GM12878 (cell line): ENCODE results near the gene PPT1. TPM values are rescaled to one million over a fixed set of nuclear protein-coding genes. Genes with fewer than 3 reads are reported as not detected.

Source experiments
- ATAC-seq: fragments of 200-7000 bp; cut with Tn5 transposase; 3 replicates; pipeline ENCODE4 v1.9.1; 2020; ENCODE audit warnings: mild to moderate bottlenecking, moderate library complexity
- BruUV-seq: library from RNA; stranded (reverse); fragments of 400-500 nt; replicated peaks from 2 replicates; lab custom pipeline; 2021; lab: Mats Ljungman, UMichigan
- CTCF ChIA-PET: fragments of 300-600 bp; sonication (Branson Sonifier 250); formaldehyde crosslinking; extraction: SDS; loops from one replicate; lab custom pipeline; 2021; ENCODE audit warnings: inconsistent platforms; lab: Yijun Ruan, JAX
- POLR2A ChIA-PET: fragments of 350-600 bp; formaldehyde crosslinking; extraction: SDS; loops from one replicate; lab custom pipeline; 2021; ENCODE audit warnings: inconsistent platforms; lab: Charles Lee
- RAD21 ChIA-PET: fragments of 300-600 bp; sonication (Branson Sonifier 250); formaldehyde crosslinking; loops from one replicate; lab custom pipeline; 2023; ENCODE audit warnings: antibody characterized with exemption; ENCODE audit not compliant: unreplicated experiment; lab: Charles Lee
- SMC1A ChIA-PET: fragments of 300-600 bp; sonication (Branson Sonifier 250); formaldehyde crosslinking; loops from one replicate; lab custom pipeline; 2023; ENCODE audit not compliant: unreplicated experiment, uncharacterized antibody; lab: Charles Lee
- DNase-seq: peaks from one replicate; pipeline ENCODE4 v3.0.0-alpha.2; 2011; ENCODE audit warnings: low read depth, low spot score
- FAIRE-seq: peaks from 3 replicates; lab custom pipeline; 2011; peaks lifted over from hg19 to GRCh38; lab: Jason Lieb, UNC
- H2AFZ ChIP-seq: 2 replicates; pipeline ENCODE4 v1.6.0; 2011; ENCODE audit warnings: low read depth, low read length, control low read depth; ENCODE audit not compliant: control insufficient read depth
- H3K27ac ChIP-seq: 2 replicates; pipeline ENCODE4 v1.5.1; 2011; ENCODE audit warnings: control low read depth; ENCODE audit not compliant: control insufficient read depth, insufficient read depth
- H3K27me3 ChIP-seq, 2 experiments: replicated peaks in 1 of 2; 2 replicates each; pipeline versions ENCODE4 v1.6.0 to v1.6.1; 2011; ENCODE audit warnings: low read length in 1 of 2; ENCODE audit not compliant: control insufficient read depth in 2 of 2, insufficient read depth in 2 of 2
- H3K36me3 ChIP-seq, 2 experiments: 2 replicates each; pipeline ENCODE4 v1.5.1; 2011; ENCODE audit warnings: low read length in 1 of 2; ENCODE audit not compliant: control insufficient read depth in 2 of 2, insufficient read depth in 2 of 2
- H3K4me1 ChIP-seq: 2 replicates; pipeline ENCODE4 v1.6.1; 2011; ENCODE audit warnings: mild to moderate bottlenecking, low read length, moderate library complexity, mixed read lengths; ENCODE audit not compliant: control insufficient read depth, insufficient read depth
- H3K4me2 ChIP-seq: 2 replicates; pipeline ENCODE4 v1.6.0; 2011; ENCODE audit warnings: control low read depth; ENCODE audit not compliant: control insufficient read depth, insufficient read depth
- H3K4me3 ChIP-seq: fragments of 200-600 bp; sonication (generic); 2 replicates; pipeline ENCODE4 v1.5.1; 2016
- H3K79me2 ChIP-seq: 2 replicates; pipeline ENCODE4 v1.6.0; 2011; ENCODE audit warnings: low read length; ENCODE audit not compliant: control insufficient read depth, insufficient read depth
- H3K9ac ChIP-seq: 2 replicates; pipeline ENCODE4 v1.8.0; 2011; ENCODE audit warnings: low read length, control low read depth, mixed read lengths; ENCODE audit not compliant: control insufficient read depth, insufficient read depth
- H3K9me3 ChIP-seq: replicated peaks from 3 replicates; pipeline ENCODE4 v1.5.1; 2011; ENCODE audit warnings: mild to moderate bottlenecking, low read length; ENCODE audit not compliant: control insufficient read depth, insufficient read depth
- H4K20me1 ChIP-seq: 2 replicates; pipeline ENCODE4 v1.6.0; 2011; ENCODE audit not compliant: control insufficient read depth, insufficient read depth
- CBFB ChIP-seq: IDR thresholded peaks from 2 replicates; pipeline ENCODE4 v1.6.1; 2016; ENCODE audit warnings: antibody characterized with exemption, low read depth
- CHD4 ChIP-seq: fragments of 200-600 bp; sonication (generic); IDR thresholded peaks from 2 replicates; pipeline ENCODE4 v1.6.1; 2016; ENCODE audit warnings: mild to moderate bottlenecking
- E4F1 ChIP-seq: fragments of 450-650 bp; IDR thresholded peaks from 2 replicates; pipeline ENCODE4 v1.6.1; 2018; ENCODE audit warnings: borderline replicate concordance, mild to moderate bottlenecking; ENCODE audit not compliant: partially characterized antibody
- ETV6 ChIP-seq, 2 experiments: fragments of 450-650 bp in 1 of 2; IDR thresholded peaks in 1 of 2; conservative IDR thresholded peaks in 1 of 2; 2 replicates each; pipeline ENCODE4 v1.6.1; 2014; ENCODE audit warnings: antibody characterized with exemption in 1 of 2, borderline replicate concordance in 1 of 2, low read depth in 1 of 2, mild to moderate bottlenecking in 1 of 2, moderate library complexity in 1 of 2
- HDAC2 ChIP-seq: fragments of 200-600 bp; sonication (generic); IDR thresholded peaks from 2 replicates; pipeline ENCODE4 v1.6.1; 2017
- LARP7 ChIP-seq: fragments of 450-650 bp; IDR thresholded peaks from 2 replicates; pipeline ENCODE4 v1.6.1; 2017; ENCODE audit warnings: mild to moderate bottlenecking
- MXI1 ChIP-seq: fragments of 150-350 bp; IDR thresholded peaks from 2 replicates; pipeline ENCODE4 v1.6.1; 2011; ENCODE audit warnings: low read depth, mild to moderate bottlenecking, inconsistent platforms, low read length, improper control_type of control experiment
- NFYA ChIP-seq: IDR thresholded peaks from 2 replicates; pipeline ENCODE4 v1.6.1; 2011; ENCODE audit warnings: low read depth, mild to moderate bottlenecking, low read length, improper control_type of control experiment, borderline replicate concordance
- SKIL ChIP-seq: fragments of 450-650 bp; IDR thresholded peaks from 2 replicates; pipeline ENCODE4 v1.6.1; 2017; ENCODE audit warnings: mild to moderate bottlenecking, low read depth, inconsistent platforms; ENCODE audit not compliant: poor library complexity, severe bottlenecking
- SPI1 ChIP-seq: IDR thresholded peaks from 2 replicates; pipeline ENCODE4 v1.6.1; 2011; ENCODE audit warnings: low read depth, mild to moderate bottlenecking, low read length, moderate library complexity, borderline replicate concordance; ENCODE audit not compliant: insufficient read depth
- STAT3 ChIP-seq: IDR thresholded peaks from 2 replicates; pipeline ENCODE4 v1.6.1; 2011; ENCODE audit warnings: low read depth, low read length, improper control_type of control experiment
- TBL1XR1 ChIP-seq: IDR thresholded peaks from 2 replicates; pipeline ENCODE4 v1.6.1; 2012; ENCODE audit warnings: low read depth, low read length, improper control_type of control experiment
- ZNF24 ChIP-seq: fragments of 450-650 bp; IDR thresholded peaks from 2 replicates; pipeline ENCODE4 v1.6.1; 2017; ENCODE audit warnings: antibody characterized with exemption, mild to moderate bottlenecking
- WGBS: methylation state at CpG from one replicate; pipeline ENCODE4 v1.1.6; 2016; ENCODE audit warnings: low lambda C conversion rate; ENCODE audit not compliant: insufficient replicate concordance, insufficient coverage; ENCODE audit errors: missing lambda C conversion rate; 5-methylcytosine and 5-hydroxymethylcytosine counted together
- in situ Hi-C: fragments of 300-500 bp; cut with MboI; formaldehyde crosslinking; loops from 9 replicates; pipeline ENCODE4 v1.14.3; 2018; ENCODE audit warnings: mixed read lengths
- intact Hi-C: fragments of 100-400 bp; cut with micrococcal nuclease; formaldehyde crosslinking; loops from one replicate; pipeline ENCODE4 v1.14.2; 2022; ENCODE audit not compliant: unreplicated experiment
- polyA plus RNA-seq, 11 experiments: library from polyadenylated mRNA; depleted of rRNA in 4 of 11; unstranded in 6 of 11; stranded (reverse) in 5 of 11; fragments of >200 nt; fragmentation: Nextera tagmentation in 4 of 11; fragmentation: Illumina TruSeq in 1 of 11; extraction: Ambion mirVana in 4 of 11; extraction: Trizol in 1 of 11; gene quantifications; 1 replicate in 1 of 11; 2 replicates in 10 of 11; pipeline versions ENCODE4 v1.2.1 to v1.2.3, GENCODE V29; 2011 to 2016; ENCODE audit warnings: inconsistent platforms in 2 of 11, missing spikeins in 2 of 11, low read depth in 1 of 11
- total RNA-seq, 4 experiments: library from RNA; depleted of rRNA in 3 of 4; stranded (reverse); fragments of >200 nt in 3 of 4; fragmentation: Illumina TruSeq in 1 of 4; extraction: Trizol in 1 of 4; gene quantifications; 2 replicates each; pipeline versions ENCODE4 v1.2.1 to v1.2.3, GENCODE V29; 2013 to 2021

The PPT1 gene
- total and polyA plus RNA-seq, 10 of the 15 experiments (the other 5 are each of a cell fraction or from before 2014, with no cell fraction given), result 50.4 to 147 (median 103) TPM

- TF ChIP-seq MXI1, result no peak
- no peak for TF ChIP-seq HDAC2
- TF ChIP-seq ZNF24, result no peak
- no peak for TF ChIP-seq E4F1
- no peak for TF ChIP-seq ETV6 (conservative IDR thresholded peaks at IDR 0.05 in 1 of 2, IDR thresholded peaks at IDR 0.05 in 1 of 2; ENCODE audit: borderline replicate concordance in 1 of 2, low read depth in 1 of 2)
Observed at GRCh38 chr1:40058453-40059337, 38.4 kb downstream of the PPT1 start (continued).

GRCh38 chr1:40058097-40058452 is 39.0 kb downstream of the PPT1 start:
- 0 out of 2 replicates have a peak overlapping the region, but pooled peaks have one; percentile 26 for H3K4me3 ChIP-seq
- POLR2A ChIA-PET, result interaction anchor here (0.5 to 2.3 kb wide), 5 partner anchors 8 to 607 kb away, joined by 3 to 10 read pairs (median 7); partner anchors contain the start of genes CAP1 and RIMS3

More at GRCh38 chr1:40058097-40058452, 39.0 kb downstream of the PPT1 start:
- RAD21 ChIA-PET, result interaction anchor here (0.9 to 1.5 kb wide), 3 partner anchors 17 to 84 kb away, joined by 3 to 5 read pairs (median 4); partner anchors contain the start of gene CAP1
- BruUV-seq, result no TSS peak
- TF ChIP-seq SPI1 (no peak), TBL1XR1 (no peak), MXI1 (no peak), STAT3 (no peak), SKIL (no peak), LARP7 (no peak), CBFB (no peak), CHD4 (no peak), NFYA (no peak)
- TF ChIP-seq, all 136 proteins: peak for 0
- Histone ChIP-seq H4K20me1 (no peaks in the 10 kb centered on the region; the same call in 1 of the 2 replicates), H2AFZ (no peak overlapping the region), H3K27me3 (no peaks in the 10 kb centered on the region), H3K9ac (no peak overlapping the region), H3K9me3 (no peaks in the 10 kb centered on the region), H3K4me1 (peaks cover 34% of the 10 kb centered on the region), H3K79me2 (peaks cover 74% of the 10 kb centered on the region), H3K4me2 (peak overlapping the region; percentile 72), H3K27ac (peak overlapping the region; percentile 84), H3K36me3 (peaks cover 5 to 16% of the 10 kb centered on the region in 2 experiments)
- no peak for DNase-seq
- 100% methylated on average over 1 of the region's 1 CpG for WGBS
- SMC1A ChIA-PET, result interaction anchor here (0.8 to 3.8 kb wide), 9 partner anchors 8 to 874 kb away, joined by 3 to 16 read pairs (median 6); partner anchors contain the start of gene CAP1
- CTCF ChIA-PET, result interaction anchor here (0.7 to 7.2 kb wide), 12 partner anchors 9 to 257 kb away, joined by 3 to 41 read pairs (median 4); partner anchors contain the start of gene CAP1
- no peak for FAIRE-seq
- no peak for ATAC-seq
- intact Hi-C loops (no loop called here), in situ Hi-C loops (no loop called here)
